HepG2 (cell line): ENCODE results near the gene PRSS22. TPM values are rescaled to one million over a fixed set of nuclear protein-coding genes. Genes with fewer than 3 reads are reported as not detected.

ENCODE experiments used
- ATAC-seq: fragments of 200-7000 bp; cut with Tn5 transposase; 3 replicates; pipeline ENCODE4 v1.9.1; 2020; ENCODE audit warnings: mild to moderate bottlenecking, moderate library complexity
- BruUV-seq: library from RNA; stranded (reverse); fragments of 400-500 nt; replicated peaks from 2 replicates; lab custom pipeline; 2021; lab: Mats Ljungman, UMichigan
- CTCF ChIA-PET: fragments of 300-600 bp; formaldehyde crosslinking; extraction: SDS; loops from one replicate; lab custom pipeline; 2021; ENCODE audit warnings: low total read pairs, inconsistent platforms, low intra/inter-chr PET ratio; lab: Yijun Ruan, JAX
- POLR2A ChIA-PET: fragments of 350-600 bp; sonication (Branson Sonifier 250); formaldehyde crosslinking; loops from one replicate; lab custom pipeline; 2020; ENCODE audit warnings: antibody characterized with exemption, inconsistent platforms; lab: Yijun Ruan, JAX
- DNase-seq: peaks from one replicate; pipeline ENCODE4 v3.0.0-alpha.2; 2015; ENCODE audit warnings: low spot score
- FAIRE-seq: peaks from 3 replicates; lab custom pipeline; 2011; peaks lifted over from hg19 to GRCh38; lab: Jason Lieb, UNC
- H2AFZ ChIP-seq: one replicate; pipeline ENCODE4 v1.6.1; 2011; ENCODE audit warnings: low read length, inconsistent platforms
- H3K27ac ChIP-seq: fragments of 300-600 bp; 3 replicates; pipeline ENCODE4 v1.8.0; 2011; ENCODE audit warnings: mixed run types, mild to moderate bottlenecking, mixed read lengths, low read length, inconsistent platforms; ENCODE audit not compliant: insufficient read depth; ENCODE audit errors: extremely low read length
- H3K27me3 ChIP-seq, 2 experiments: fragments of 200-600 bp in 1 of 2; 2 replicates in 1 of 2; 3 replicates in 1 of 2; pipeline versions ENCODE4 v1.6.0 to v1.8.0; 2011; ENCODE audit warnings: low read length in 2 of 2, mild to moderate bottlenecking in 2 of 2, moderate library complexity in 2 of 2, inconsistent platforms in 1 of 2; ENCODE audit not compliant: insufficient read depth in 2 of 2, control insufficient read depth in 1 of 2
- H3K36me3 ChIP-seq, 2 experiments: fragments of 200-600 bp in 1 of 2; replicated peaks in 1 of 2; 2 replicates in 1 of 2; 3 replicates in 1 of 2; pipeline versions ENCODE4 v1.5.1 to v1.8.0; 2011; ENCODE audit warnings: low read length in 2 of 2, inconsistent platforms in 1 of 2; ENCODE audit not compliant: insufficient read depth in 2 of 2, control insufficient read depth in 1 of 2
- H3K4me1 ChIP-seq: 2 replicates; pipeline ENCODE4 v1.5.1; 2012; ENCODE audit warnings: low read length, inconsistent platforms; ENCODE audit not compliant: insufficient read depth
- H3K4me2 ChIP-seq: 2 replicates; pipeline ENCODE4 v1.6.0; 2011; ENCODE audit warnings: low read depth, low read length, inconsistent platforms
- H3K4me3 ChIP-seq, 3 experiments: fragments of 200-600 bp in 1 of 3; sonication (generic), shearing (Covaris generic) in 1 of 3; replicated peaks in 1 of 3; 2 replicates each; pipeline ENCODE4 v1.5.1; 2011 to 2016; ENCODE audit warnings: low read length in 3 of 3, inconsistent platforms in 2 of 3, low read depth in 2 of 3, mild to moderate bottlenecking in 2 of 3, control low read depth in 1 of 3, mixed read lengths in 1 of 3; ENCODE audit not compliant: insufficient read depth in 1 of 3
- H3K79me2 ChIP-seq: one replicate; pipeline ENCODE4 v1.6.1; 2011; ENCODE audit warnings: low read length, inconsistent platforms; ENCODE audit not compliant: insufficient read depth
- H3K9ac ChIP-seq: 2 replicates; pipeline ENCODE4 v1.6.0; 2011; ENCODE audit warnings: mild to moderate bottlenecking, low read depth, low read length, inconsistent platforms; ENCODE audit not compliant: insufficient read depth
- H3K9me3 ChIP-seq: 2 replicates; pipeline ENCODE4 v1.5.1; 2012; ENCODE audit warnings: mild to moderate bottlenecking, low read length
- H4K20me1 ChIP-seq: 2 replicates; pipeline ENCODE4 v1.6.0; 2011; ENCODE audit warnings: inconsistent platforms, mild to moderate bottlenecking, low read length, moderate library complexity; ENCODE audit not compliant: insufficient read depth
- MIER3 ChIP-seq: IDR thresholded peaks from 2 replicates; pipeline ENCODE4 v1.6.1; 2016; ENCODE audit warnings: missing compliant biosample characterization, borderline replicate concordance
- SATB2 ChIP-seq: sonication (generic); formaldehyde crosslinking; IDR thresholded peaks from 2 replicates; pipeline ENCODE4 v1.5.0; 2020; ENCODE audit warnings: missing genetic modification reagents
- ZNF780A ChIP-seq: sonication (generic); formaldehyde crosslinking; IDR thresholded peaks from 2 replicates; pipeline ENCODE4 v1.8.0; 2022; ENCODE audit warnings: mild to moderate bottlenecking, missing genetic modification reagents, moderate library complexity
- WGBS: methylation state at CpG from one replicate; pipeline ENCODE4 v1.1.6; 2017; ENCODE audit warnings: low lambda C conversion rate; 5-methylcytosine and 5-hydroxymethylcytosine counted together
- in situ Hi-C: cut with HindIII; loops from 2 replicates; pipeline ENCODE4 v1.10.0; 2017; ENCODE audit warnings: low pct_unique_long_range_greater_than_20kb; ENCODE audit not compliant: extremely low pct_ligation_motif_present
- intact Hi-C: fragments of 100-400 bp; cut with micrococcal nuclease; formaldehyde crosslinking; loops from one replicate; pipeline ENCODE4 v1.10.0; 2022; ENCODE audit not compliant: unreplicated experiment
- polyA plus RNA-seq, 8 experiments: library from polyadenylated mRNA; depleted of rRNA in 3 of 8; stranded (reverse) in 7 of 8; unstranded in 1 of 8; fragments of >200 nt; fragmentation: Illumina TruSeq in 4 of 8; extraction: Trizol in 4 of 8; gene quantifications; 2 replicates each; pipeline versions ENCODE4 v1.2.1 to v1.2.3, GENCODE V29; 2011 to 2016; ENCODE audit warnings: low read depth in 4 of 8, missing spikeins in 1 of 8, mixed read lengths in 1 of 8; ENCODE audit not compliant: insufficient read depth in 1 of 8
- total RNA-seq, 5 experiments: library from RNA; depleted of rRNA; stranded (reverse); fragments of >200 nt; fragmentation: Illumina TruSeq; extraction: Trizol; gene quantifications; 2 replicates each; pipeline ENCODE4 v1.2.3, GENCODE V29; 2016; ENCODE audit warnings: low read depth in 1 of 5
- TF ChIP-seq, protein P1 (sequence below): sonication (generic); formaldehyde crosslinking; IDR thresholded peaks from 2 replicates; pipeline ENCODE4 v1.4.0; 2020; ENCODE audit warnings: mild to moderate bottlenecking, missing genetic modification reagents, borderline replicate concordance

The PRSS22 gene
- total and polyA plus RNA-seq, 2 of the 13 experiments (the other 11 are each of a cell fraction or from before 2014, with no cell fraction given) = 0.24 to 0.32 TPM

DNA sequence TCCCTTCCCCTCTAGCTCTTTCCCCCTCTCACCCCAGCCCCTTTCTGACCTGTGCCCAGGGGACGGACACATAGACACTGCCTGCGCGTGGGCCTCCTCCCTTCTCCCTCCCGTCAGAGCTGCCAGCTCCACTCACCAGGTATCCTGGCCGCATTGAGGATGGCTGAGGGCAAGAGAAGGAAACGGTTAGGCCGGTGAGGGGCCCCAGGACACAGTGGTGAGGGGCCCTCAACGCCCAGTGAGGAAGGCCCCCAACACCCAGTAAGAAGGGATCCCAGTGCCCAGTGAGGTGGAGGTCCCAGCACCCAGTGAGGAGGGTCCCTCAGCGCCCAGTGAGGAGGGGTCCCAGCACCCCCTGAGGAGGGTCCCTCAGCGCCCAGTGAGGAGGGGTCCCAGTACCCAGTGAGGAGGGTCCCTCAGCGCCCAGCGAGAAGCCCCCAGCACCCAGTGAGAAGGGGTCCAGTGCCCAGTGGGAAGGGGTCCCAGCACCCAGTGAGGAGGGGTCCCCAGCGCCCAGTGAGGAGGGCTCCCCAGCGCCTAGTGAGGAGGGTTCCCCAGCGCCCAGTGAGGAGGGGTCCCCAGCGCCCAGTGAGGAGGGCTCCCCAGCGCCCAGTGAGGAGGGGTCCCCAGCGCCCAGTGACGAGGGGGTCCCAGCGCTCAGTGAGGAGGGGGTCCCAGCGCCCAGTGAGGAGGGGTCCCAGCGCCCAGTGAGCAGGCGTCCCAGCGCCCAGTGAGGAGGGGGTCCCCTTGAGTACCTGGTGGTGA is 1.1 kb downstream of the PRSS22 start:
- no peak overlapping the region for H2AFZ ChIP-seq
- no peak for FAIRE-seq
- WGBS = 60% methylated on average over 8 of the region's 24 CpGs
- H3K79me2 ChIP-seq = no peaks in the 10 kb centered on the region
- DNase-seq = no peak
- ChIA-PET POLR2A (interaction anchor here (0.6 to 2.1 kb wide), 2 partner anchors 11 to 279 kb away, joined by 3 to 11 read pairs; no protein-coding TSS in a partner anchor), CTCF (no interaction called here)
- H3K4me3 ChIP-seq = peak overlapping the region in 1 of 3 experiments; percentile 63; a peak in 1 of 6 replicates
- in situ Hi-C loops = no loop called here
- no peak overlapping the region for H3K9ac ChIP-seq
- H3K9me3 ChIP-seq = peaks cover 12% of the 10 kb centered on the region; the same call in 1 of the 2 replicates
- no peak for ATAC-seq
- H3K4me1 ChIP-seq = peaks cover 16% of the 10 kb centered on the region
- no TSS peak for BruUV-seq
- no peak overlapping the region for H3K27ac ChIP-seq
- H3K4me2 ChIP-seq = no peak overlapping the region
- H4K20me1 ChIP-seq = no peaks in the 10 kb centered on the region
- peaks cover 0 to 2% of the 10 kb centered on the region in 2 experiments; a peak in 2 of 5 replicates for H3K27me3 ChIP-seq
- no peaks in the 10 kb centered on the region for H3K36me3 ChIP-seq
- intact Hi-C loops = no loop called here
- no peak for TF ChIP-seq SATB2 (CRISPR knock-in tag)
- TF ChIP-seq, all 625 proteins: peak for 0

DNA sequence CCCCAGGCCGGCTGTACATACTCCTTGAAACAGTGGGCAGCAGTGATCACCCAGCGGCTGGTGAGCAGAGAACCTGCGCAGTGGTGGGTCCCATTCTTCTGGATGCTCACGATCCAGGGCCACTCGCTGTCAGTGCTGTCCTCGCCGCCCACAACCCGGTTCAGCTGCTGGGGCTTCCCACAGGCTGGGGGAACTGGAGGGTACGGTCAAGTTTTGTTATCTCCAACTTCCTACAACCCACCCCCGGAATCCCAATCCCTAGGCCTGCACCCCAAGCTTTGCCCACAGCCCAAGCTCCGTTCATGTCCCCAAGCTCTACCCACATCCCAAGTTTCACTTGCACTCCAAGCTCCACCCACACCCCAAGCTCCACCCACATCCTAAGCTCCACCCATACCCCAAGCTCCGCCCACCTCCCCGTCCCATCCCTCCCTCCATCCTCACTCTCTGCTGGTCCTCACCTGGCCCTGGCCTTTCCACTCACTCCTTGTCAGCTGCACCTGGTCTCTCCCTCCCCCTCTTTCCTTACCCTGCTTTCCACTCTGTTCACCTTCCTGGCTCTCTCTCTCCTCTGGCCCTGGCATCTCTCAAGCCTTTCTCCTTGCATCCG is 1.8 kb downstream of the PRSS22 start:
- Histone ChIP-seq H3K4me3 (no peak overlapping the region), H3K4me1 (peaks cover 16% of the 10 kb centered on the region), H3K4me2 (no peak overlapping the region), H3K9ac (no peak overlapping the region), H3K36me3 (no peaks in the 10 kb centered on the region), H3K9me3 (peaks cover 11% of the 10 kb centered on the region; the same call in 1 of the 2 replicates), H4K20me1 (no peaks in the 10 kb centered on the region), H3K79me2 (no peaks in the 10 kb centered on the region), H3K27ac (no peak overlapping the region), H2AFZ (no peak overlapping the region), H3K27me3 (peaks cover 0 to 2% of the 10 kb centered on the region in 2 experiments; a peak in 2 of 5 replicates)
- ChIA-PET CTCF (interaction anchor here (4.2 kb wide), 1 partner anchor 12 kb away, joined by 30 read pairs; no protein-coding TSS in a partner anchor), POLR2A (interaction anchor here (2.1 kb wide), 1 partner anchor 12 kb away, joined by 11 read pairs; no protein-coding TSS in a partner anchor)
- TF ChIP-seq MIER3 = no peak
- TF ChIP-seq, protein P1, sequence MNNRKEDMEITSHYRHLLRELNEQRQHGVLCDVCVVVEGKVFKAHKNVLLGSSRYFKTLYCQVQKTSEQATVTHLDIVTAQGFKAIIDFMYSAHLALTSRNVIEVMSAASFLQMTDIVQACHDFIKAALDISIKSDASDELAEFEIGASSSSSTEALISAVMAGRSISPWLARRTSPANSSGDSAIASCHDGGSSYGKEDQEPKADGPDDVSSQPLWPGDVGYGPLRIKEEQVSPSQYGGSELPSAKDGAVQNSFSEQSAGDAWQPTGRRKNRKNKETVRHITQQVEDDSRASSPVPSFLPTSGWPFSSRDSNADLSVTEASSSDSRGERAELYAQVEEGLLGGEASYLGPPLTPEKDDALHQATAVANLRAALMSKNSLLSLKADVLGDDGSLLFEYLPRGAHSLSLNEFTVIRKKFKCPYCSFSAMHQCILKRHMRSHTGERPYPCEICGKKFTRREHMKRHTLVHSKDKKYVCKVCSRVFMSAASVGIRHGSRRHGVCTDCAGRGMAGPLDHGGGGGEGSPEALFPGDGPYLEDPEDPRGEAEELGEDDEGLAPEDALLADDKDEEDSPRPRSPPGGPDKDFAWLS (CRISPR knock-in tag) = no peak
- no peak for TF ChIP-seq ZNF780A
- in situ Hi-C loops (no loop called here), intact Hi-C loops (no loop called here)
- WGBS = 72% methylated on average over 12 of the region's 14 CpGs
- BruUV-seq = no TSS peak
- ATAC-seq (peak; percentile 30; the same call in 2 of the 3 replicates), FAIRE-seq (no peak), DNase-seq (no peak)
